T-helper 1 cell treated with Interleukin-12 subunit alpha and Interleukin-12 subunit beta and Interleukin-4 antibody, amounts not matched to agents 30 ng/mL and 1 ng/mL, for 36 hours (primary cell): ENCODE measurements around the gene ANK3. TPM values are rescaled to one million over a fixed set of nuclear protein-coding genes. Genes with fewer than 3 reads are reported as not detected.

Source experiments
- intact Hi-C: fragments of 100-400 bp; cut with micrococcal nuclease; formaldehyde crosslinking; loops from one replicate; pipeline ENCODE4 v1.15.1; 2024
- total RNA-seq: library from RNA; stranded (reverse); gene quantifications from 2 replicates; pipeline ENCODE4 v1.2.3, GENCODE V29; 2022

Gene ANK3
- total RNA-seq, 1 donor from 2014 or later, result 85.3 TPM

GRCh38 chr10:60380781-60381180, 8.9 kb downstream of the ANK3 start:
- intact Hi-C loops, result no loop called here

GRCh38 chr10:60377955-60378354, 11.7 kb downstream of the ANK3 start:
- intact Hi-C loops, result no loop called here

- intact Hi-C loops, result no loop called here
Measured at GRCh38 chr10:60377042-60377352, 12.7 kb downstream of the ANK3 start.

- intact Hi-C loops, result no loop called here
Measured at GRCh38 chr10:60376221-60377041, 13.2 kb downstream of the ANK3 start.

- intact Hi-C loops, result no loop called here
Measured at GRCh38 chr10:60375293-60376004, 14.2 kb downstream of the ANK3 start.

GRCh38 chr10:60374836-60375235, 14.8 kb downstream of the ANK3 start:
- intact Hi-C loops, result no loop called here

GRCh38 chr10:60372436-60372835, 17.2 kb downstream of the ANK3 start:
- intact Hi-C loops, result no loop called here

GRCh38 chr10:60369547-60369930, 20.1 kb downstream of the ANK3 start:
- intact Hi-C loops, result no loop called here

GRCh38 chr10:60368875-60369546, 20.7 kb downstream of the ANK3 start:
- intact Hi-C loops, result no loop called here

GRCh38 chr10:60367901-60368300, 21.8 kb downstream of the ANK3 start:
- intact Hi-C loops, result no loop called here

GRCh38 chr10:60367431-60367830, 22.2 kb downstream of the ANK3 start:
- intact Hi-C loops, result no loop called here

GRCh38 chr10:60367024-60367423, 22.7 kb downstream of the ANK3 start:
- intact Hi-C loops, result no loop called here

- intact Hi-C loops, result no loop called here
Measured at GRCh38 chr10:60363187-60363586, 26.5 kb downstream of the ANK3 start.

- intact Hi-C loops, result no loop called here
Measured at GRCh38 chr10:60362461-60362860, 27.2 kb downstream of the ANK3 start.

- intact Hi-C loops, result no loop called here
Measured at GRCh38 chr10:60359066-60359465, 30.6 kb downstream of the ANK3 start.

GRCh38 chr10:60358282-60358681, 31.4 kb downstream of the ANK3 start:
- intact Hi-C loops, result no loop called here

- intact Hi-C loops, result no loop called here
Measured at GRCh38 chr10:60353519-60354258, 36.0 kb downstream of the ANK3 start.

GRCh38 chr10:60352105-60352504, 37.6 kb downstream of the ANK3 start:
- intact Hi-C loops, result no loop called here

GRCh38 chr10:60351191-60351853, 38.4 kb downstream of the ANK3 start:
- intact Hi-C loops, result no loop called here

- intact Hi-C loops, result no loop called here
Measured at GRCh38 chr10:60350400-60350799, 39.3 kb downstream of the ANK3 start.

- intact Hi-C loops, result no loop called here
Measured at GRCh38 chr10:60349426-60349825, 40.2 kb downstream of the ANK3 start.
